Activated naive CD8-positive, alpha-beta T cell treated with anti-CD3 and anti-CD28 coated beads, Interleukin-2, amount 10 ng/mL, durations not matched to agents 7 days and 5 days (primary cell): ENCODE results near the gene VSIR. TPM values are rescaled to one million over a fixed set of nuclear protein-coding genes. Genes with fewer than 3 reads are reported as not detected.

Experiments
- ATAC-seq: fragments of 150-1000 bp; cut with Tn5 transposase; one replicate; pipeline ENCODE4 v1.10.0; 2021; ENCODE audit warnings: low read depth, moderate library complexity
- POLR2A ChIA-PET: fragments of 350-600 bp; sonication (Branson Sonifier 250); formaldehyde crosslinking; loops from one replicate; lab custom pipeline; 2021; ENCODE audit warnings: antibody characterized with exemption; lab: Charles Lee
- DNase-seq: peaks from one replicate; pipeline ENCODE4 v3.0.0; 2021
- H3K27ac Mint-ChIP-seq: one replicate; pipeline ENCODE4 v1.8.0; 2022; ENCODE audit warnings: mild to moderate bottlenecking, mixed read lengths
- H3K27me3 Mint-ChIP-seq: one replicate; pipeline ENCODE4 v1.8.0; 2022; ENCODE audit warnings: mild to moderate bottlenecking, moderate library complexity, mixed read lengths
- H3K36me3 Mint-ChIP-seq: one replicate; pipeline ENCODE4 v1.8.0; 2021; ENCODE audit warnings: mild to moderate bottlenecking, mixed read lengths
- H3K4me1 Mint-ChIP-seq: one replicate; pipeline ENCODE4 v1.8.0; 2021; ENCODE audit warnings: mixed read lengths
- H3K4me3 Mint-ChIP-seq: one replicate; pipeline ENCODE4 v1.8.0; 2022; ENCODE audit warnings: mild to moderate bottlenecking, moderate library complexity, mixed read lengths
- H3K9me3 Mint-ChIP-seq: one replicate; pipeline ENCODE4 v1.8.0; 2021; ENCODE audit warnings: mixed read lengths
- total RNA-seq, 2 experiments: library from RNA; stranded (reverse); gene quantifications; one replicate each; pipeline ENCODE4 v1.2.3, GENCODE V29; 2021

The VSIR gene
- total RNA-seq, 2 experiments from 2014 or later = 124 to 125 TPM

GRCh38 chr10:71719464-71720201, 53.7 kb downstream of the VSIR start, which contains the start of gene C10orf105:
C10orf105 (minus strand) TSS chr10:71719778; CDS start chr10:71716337, 3,441 bp downstream.
- peaks cover 11% of the 10 kb centered on the region for H3K4me1 Mint-ChIP-seq
- H3K4me3 Mint-ChIP-seq = no peak within 1 kb of the TSS
- peaks cover 4% of the 10 kb centered on the region for H3K36me3 Mint-ChIP-seq

GRCh38 chr10:71719042-71719441, 54.3 kb downstream of the VSIR start:
- Mint-ChIP-seq H3K9me3 (no peaks in the 10 kb centered on the region), H3K36me3 (peaks cover 4% of the 10 kb centered on the region), H3K27ac (no peak overlapping the region), H3K4me1 (peaks cover 13% of the 10 kb centered on the region), H3K4me3 (no peak overlapping the region), H3K27me3 (no peaks in the 10 kb centered on the region)
- DNase-seq (no peak), ATAC-seq (no peak)
- POLR2A ChIA-PET = no interaction called here

More at GRCh38 chr10:71719464-71720201, 53.7 kb downstream of the VSIR start, which contains the start of gene C10orf105:
- no peak for ATAC-seq
- H3K27me3 Mint-ChIP-seq = no peaks in the 10 kb centered on the region
- DNase-seq = no peak
- H3K27ac Mint-ChIP-seq = peak within 1 kb of the TSS; percentile 56
- no peaks in the 10 kb centered on the region for H3K9me3 Mint-ChIP-seq
- POLR2A ChIA-PET = no interaction called here

- POLR2A ChIA-PET = no interaction called here
Observed at GRCh38 chr10:71718165-71718698, 55.1 kb downstream of the VSIR start.

DNA sequence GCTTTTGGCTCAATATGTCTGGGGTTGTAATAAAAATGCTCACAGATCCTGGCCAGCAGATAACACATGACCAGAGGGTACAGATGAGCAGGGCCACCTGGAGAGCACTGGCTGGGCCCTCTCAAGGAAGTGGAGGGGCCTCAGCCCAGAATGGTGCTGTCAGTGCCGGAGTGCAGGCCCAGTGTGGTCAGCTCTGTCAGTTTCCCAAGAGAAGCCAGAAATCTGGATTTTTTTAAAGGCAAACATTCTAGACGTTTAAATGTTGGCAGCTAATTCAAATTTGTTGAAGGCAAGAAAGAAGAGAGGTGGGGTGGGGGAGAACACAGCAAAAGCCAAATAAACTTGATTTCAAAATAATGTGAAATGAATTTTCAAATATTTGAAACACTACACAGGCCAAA, 55.8 kb downstream of the VSIR start:
- POLR2A ChIA-PET = no interaction called here
- no peak overlapping the region for H3K4me3 Mint-ChIP-seq
- no peaks in the 10 kb centered on the region for H3K27me3 Mint-ChIP-seq
- peaks cover 4% of the 10 kb centered on the region for H3K36me3 Mint-ChIP-seq
- no peaks in the 10 kb centered on the region for H3K9me3 Mint-ChIP-seq
- DNase-seq (no peak), ATAC-seq (no peak)
- peaks cover 22% of the 10 kb centered on the region for H3K4me1 Mint-ChIP-seq
- H3K27ac Mint-ChIP-seq = no peak overlapping the region

More at GRCh38 chr10:71718165-71718698, 55.1 kb downstream of the VSIR start:
- no peak for DNase-seq
- no peak overlapping the region for H3K27ac Mint-ChIP-seq
- H3K9me3 Mint-ChIP-seq = no peaks in the 10 kb centered on the region
- H3K4me1 Mint-ChIP-seq = peaks cover 18% of the 10 kb centered on the region
- H3K27me3 Mint-ChIP-seq = no peaks in the 10 kb centered on the region
- peaks cover 4% of the 10 kb centered on the region for H3K36me3 Mint-ChIP-seq
- ATAC-seq = no peak
- no peak overlapping the region for H3K4me3 Mint-ChIP-seq

- peaks cover 26% of the 10 kb centered on the region for H3K4me1 Mint-ChIP-seq
Observed at GRCh38 chr10:71717056-71717455, 56.3 kb downstream of the VSIR start.

GRCh38 chr10:71716426-71716825, 56.9 kb downstream of the VSIR start:
- no peaks in the 10 kb centered on the region for H3K9me3 Mint-ChIP-seq
- peaks cover 2% of the 10 kb centered on the region for H3K36me3 Mint-ChIP-seq
- no peak overlapping the region for H3K27ac Mint-ChIP-seq
- no peak overlapping the region for H3K4me3 Mint-ChIP-seq
- POLR2A ChIA-PET = interaction anchor here (1.2 to 5.0 kb wide), 3 partner anchors 8 to 57 kb away, joined by 4 to 44 read pairs (median 4); partner anchors contain the start of gene VSIR
- DNase-seq = no peak
- H3K27me3 Mint-ChIP-seq = no peaks in the 10 kb centered on the region
- peaks cover 28% of the 10 kb centered on the region for H3K4me1 Mint-ChIP-seq
- ATAC-seq = no peak

More at GRCh38 chr10:71717056-71717455, 56.3 kb downstream of the VSIR start:
- Mint-ChIP-seq H3K9me3 (no peaks in the 10 kb centered on the region), H3K27me3 (no peaks in the 10 kb centered on the region), H3K4me3 (no peak overlapping the region), H3K27ac (peak overlapping the region; percentile 12), H3K36me3 (peaks cover 4% of the 10 kb centered on the region)
- POLR2A ChIA-PET = interaction anchor here (1.2 to 5.0 kb wide), 3 partner anchors 9 to 56 kb away, joined by 4 to 44 read pairs (median 4); partner anchors contain the start of gene VSIR
- no peak for DNase-seq
- no peak for ATAC-seq

- peaks cover 27% of the 10 kb centered on the region for H3K4me1 Mint-ChIP-seq
- peaks cover 2% of the 10 kb centered on the region for H3K36me3 Mint-ChIP-seq
Observed at GRCh38 chr10:71715860-71716259, 57.5 kb downstream of the VSIR start.

GRCh38 chr10:71715026-71715425, 58.3 kb downstream of the VSIR start:
- ATAC-seq = no peak
- peak overlapping the region; percentile 80 for H3K27ac Mint-ChIP-seq
- no peaks in the 10 kb centered on the region for H3K9me3 Mint-ChIP-seq
- peaks cover 2% of the 10 kb centered on the region for H3K36me3 Mint-ChIP-seq
- DNase-seq = no peak
- no peaks in the 10 kb centered on the region for H3K27me3 Mint-ChIP-seq
- peak overlapping the region; percentile 28 for H3K4me3 Mint-ChIP-seq
- peaks cover 31% of the 10 kb centered on the region for H3K4me1 Mint-ChIP-seq
- POLR2A ChIA-PET = interaction anchor here (1.0 to 5.0 kb wide), 5 partner anchors 11 to 58 kb away, joined by 3 to 44 read pairs (median 9); partner anchors contain the start of gene VSIR

More at GRCh38 chr10:71715860-71716259, 57.5 kb downstream of the VSIR start:
- no peaks in the 10 kb centered on the region for H3K27me3 Mint-ChIP-seq
- H3K9me3 Mint-ChIP-seq = no peaks in the 10 kb centered on the region
- DNase-seq (no peak), ATAC-seq (no peak)
- peak overlapping the region; percentile 80 for H3K27ac Mint-ChIP-seq
- POLR2A ChIA-PET = interaction anchor here (1.2 to 5.0 kb wide), 3 partner anchors 10 to 58 kb away, joined by 4 to 44 read pairs (median 9); partner anchors contain the start of gene VSIR
- H3K4me3 Mint-ChIP-seq = no peak overlapping the region

DNA sequence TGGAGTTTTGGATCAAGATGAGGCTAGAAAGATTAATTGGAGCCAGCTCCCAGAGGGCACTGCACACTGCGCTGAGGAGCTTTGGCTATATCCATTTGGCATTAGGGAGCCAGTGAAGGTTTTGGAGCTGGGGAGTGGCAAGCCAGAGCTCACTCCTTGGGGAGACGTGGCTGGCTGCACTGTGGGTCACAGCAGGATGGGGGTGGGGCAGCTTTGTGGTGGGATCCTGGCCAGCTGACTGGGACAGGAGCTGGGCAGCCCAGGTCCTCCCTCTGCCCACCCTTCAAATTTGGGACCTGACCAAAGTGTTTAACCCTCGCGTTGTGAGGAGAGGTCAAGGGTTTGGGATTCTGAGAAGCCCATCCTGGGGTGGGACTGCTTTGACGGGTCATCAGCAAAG, 58.7 kb downstream of the VSIR start:
- H3K4me3 Mint-ChIP-seq = peak overlapping the region; percentile 87
- POLR2A ChIA-PET = interaction anchor here (1.0 to 5.0 kb wide), 5 partner anchors 11 to 59 kb away, joined by 3 to 44 read pairs (median 9); partner anchors contain the start of gene VSIR
- peaks cover 32% of the 10 kb centered on the region for H3K4me1 Mint-ChIP-seq
- peaks cover 2% of the 10 kb centered on the region for H3K36me3 Mint-ChIP-seq
- no peak for ATAC-seq
- no peak for DNase-seq
- peak overlapping the region; percentile 96 for H3K27ac Mint-ChIP-seq
- H3K27me3 Mint-ChIP-seq = no peaks in the 10 kb centered on the region
- H3K9me3 Mint-ChIP-seq = no peaks in the 10 kb centered on the region

- Mint-ChIP-seq H3K27ac (peak overlapping the region; percentile 96), H3K36me3 (peaks cover 2% of the 10 kb centered on the region), H3K27me3 (no peaks in the 10 kb centered on the region), H3K9me3 (no peaks in the 10 kb centered on the region), H3K4me1 (peaks cover 36% of the 10 kb centered on the region), H3K4me3 (peak overlapping the region; percentile 87)
- no peak for DNase-seq
- POLR2A ChIA-PET = interaction anchor here (1.2 to 5.0 kb wide), 8 partner anchors 12 to 62 kb away, joined by 4 to 44 read pairs (median 13); partner anchors contain the start of gene VSIR
- no peak for ATAC-seq
Observed at GRCh38 chr10:71714031-71714410, 59.3 kb downstream of the VSIR start.

DNA sequence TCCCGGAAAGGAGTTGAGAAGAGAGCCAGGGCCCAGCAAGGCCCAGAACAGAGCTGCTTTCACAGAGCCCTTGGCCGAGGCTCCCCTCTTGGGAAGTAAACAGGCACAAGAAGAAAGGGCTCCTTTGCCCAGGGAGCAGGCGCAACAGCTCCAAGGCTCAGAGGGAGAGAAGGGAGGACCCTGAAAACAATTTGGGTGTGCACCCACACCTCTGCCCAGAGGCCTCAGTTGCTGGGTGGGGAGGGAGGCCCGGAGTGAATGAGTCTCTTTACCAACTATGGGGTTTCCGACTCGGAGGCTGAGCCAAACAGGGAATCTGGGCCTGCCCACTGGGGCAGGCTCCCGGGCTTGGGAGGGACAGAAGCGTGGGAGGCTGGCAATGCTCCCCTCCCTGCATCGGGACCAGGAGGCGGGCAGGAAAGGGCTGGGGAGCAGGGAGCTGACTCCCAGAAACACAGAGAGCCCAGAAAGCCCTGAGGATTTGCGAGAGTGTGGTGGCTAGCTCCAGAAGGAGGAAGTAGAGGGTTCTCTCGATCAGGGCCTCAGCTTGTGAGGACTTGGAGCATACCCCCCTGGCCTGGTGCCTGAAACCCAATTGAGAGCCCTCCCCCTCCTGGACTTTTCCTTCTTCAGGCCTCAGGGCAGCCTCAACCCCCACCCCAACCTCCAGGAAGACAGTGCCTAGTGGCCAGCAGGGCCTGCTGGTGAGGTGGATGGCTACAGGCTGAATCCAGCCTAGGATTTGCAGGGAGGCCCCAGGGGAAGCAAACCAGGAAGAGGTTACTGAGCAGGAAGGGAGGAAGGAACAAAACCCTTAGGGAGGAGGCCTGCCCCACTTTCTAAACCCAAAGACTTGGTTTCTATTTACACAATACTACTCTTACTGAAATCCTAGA, 59.9 kb downstream of the VSIR start:
- Mint-ChIP-seq H3K27me3 (no peaks in the 10 kb centered on the region), H3K9me3 (no peaks in the 10 kb centered on the region), H3K4me3 (peak overlapping the region; percentile 87), H3K27ac (peak overlapping the region; percentile 96), H3K4me1 (peaks cover 36% of the 10 kb centered on the region), H3K36me3 (peaks cover 2% of the 10 kb centered on the region)
- ATAC-seq (peak; percentile 69), DNase-seq (peak; percentile 68)
- POLR2A ChIA-PET = interaction anchor here (0.6 to 5.0 kb wide), 16 partner anchors 12 to 586 kb away, joined by 3 to 44 read pairs (median 4); partner anchors contain the start of gene VSIR

DNA sequence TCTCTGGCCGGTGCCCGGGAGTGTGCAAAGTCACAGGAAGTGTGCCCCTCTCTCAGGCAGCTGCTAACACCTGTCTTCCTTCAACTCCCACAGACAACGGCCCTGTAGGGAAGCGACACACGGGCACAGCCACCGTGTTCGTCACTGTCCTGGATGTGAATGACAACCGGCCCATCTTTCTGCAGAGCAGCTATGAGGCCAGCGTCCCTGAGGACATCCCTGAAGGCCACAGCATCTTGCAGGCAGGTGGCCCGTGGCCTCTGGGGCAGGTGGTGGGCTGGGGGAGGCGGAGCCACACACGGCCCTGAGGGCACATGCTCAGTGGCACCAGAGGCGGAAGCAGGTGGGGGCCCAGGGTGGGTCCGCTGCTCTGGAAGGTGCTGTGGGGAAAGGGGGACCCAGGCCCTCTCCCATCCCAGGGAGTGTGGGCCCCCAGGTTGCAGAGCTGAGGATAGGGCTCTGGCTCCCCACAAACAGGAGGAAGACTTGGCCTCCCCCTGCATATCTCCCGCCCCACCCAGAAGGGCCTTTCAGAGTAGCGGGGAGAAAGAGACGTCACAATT, 60.7 kb downstream of the VSIR start:
- DNase-seq (peak; percentile 61), ATAC-seq (peak; percentile 51)

More for the DNA sequence above, 60.7 kb downstream of the VSIR start:
- Mint-ChIP-seq H3K4me1 (peaks cover 43% of the 10 kb centered on the region), H3K27me3 (no peaks in the 10 kb centered on the region), H3K9me3 (no peaks in the 10 kb centered on the region), H3K36me3 (peaks cover 2% of the 10 kb centered on the region), H3K27ac (peak overlapping the region; percentile 96), H3K4me3 (peak overlapping the region; percentile 87)
- POLR2A ChIA-PET = interaction anchor here (0.6 to 5.0 kb wide), 15 partner anchors 13 to 587 kb away, joined by 3 to 44 read pairs (median 4); partner anchors contain the start of gene VSIR
